SU-DHL-6 (cell line): Measurements from ENCODE around the gene SF3B2.
"Not testable (repeated sequence)": the region's sequence is repeated elsewhere in the genome, so short reads cannot be mapped to it uniquely, and the experiment has no call there.

Source experiments
- H2AFZ ChIP-seq: fragments of 200-600 bp; sonication (generic); 2 replicates; pipeline ENCODE4 v1.6.1; 2014; ENCODE audit warnings: low read depth, mild to moderate bottlenecking, moderate library complexity, mixed read lengths, antibody characterized with exemption, low read length; ENCODE audit not compliant: severe bottlenecking
- H3F3A ChIP-seq: fragments of 200-600 bp; shearing (Covaris generic); 2 replicates; pipeline ENCODE4 v1.6.0; 2016; ENCODE audit warnings: antibody characterized with exemption, mild to moderate bottlenecking; ENCODE audit not compliant: insufficient read depth
- H3K27ac ChIP-seq: fragments of 200-600 bp; sonication (generic); 2 replicates; pipeline ENCODE4 v1.5.1; 2016; ENCODE audit warnings: low read depth, mild to moderate bottlenecking, low read length, moderate library complexity, mixed read lengths
- H3K27me3 ChIP-seq: fragments of 200-600 bp; sonication (generic), shearing (Covaris generic); 2 replicates; pipeline ENCODE4 v1.6.0; 2014; ENCODE audit warnings: mild to moderate bottlenecking, low read length
- H3K36me3 ChIP-seq: fragments of 200-600 bp; sonication (generic); 2 replicates; pipeline ENCODE4 v1.6.1; 2014; ENCODE audit warnings: mild to moderate bottlenecking, low read length, mixed read lengths
- H3K4me2 ChIP-seq: fragments of 300-600, 200-600 bp; shearing (Covaris generic), sonication (generic); 2 replicates; pipeline ENCODE4 v1.6.0; 2014; ENCODE audit warnings: low read length, low read depth, mild to moderate bottlenecking; ENCODE audit not compliant: poor library complexity, severe bottlenecking
- H3K4me3 ChIP-seq: fragments of 200-600 bp; sonication (generic); 2 replicates; pipeline ENCODE4 v1.5.1; 2014; ENCODE audit warnings: antibody characterized with exemption, low read length, mild to moderate bottlenecking, mixed read lengths; ENCODE audit not compliant: insufficient read depth, poor library complexity, severe bottlenecking
- H3K79me2 ChIP-seq: fragments of 200-600 bp; sonication (generic); 2 replicates; pipeline ENCODE4 v1.6.1; 2014; ENCODE audit warnings: mild to moderate bottlenecking, low read length, moderate library complexity; ENCODE audit not compliant: insufficient read depth
- H3K9ac ChIP-seq: fragments of 200-600 bp; sonication (generic); 2 replicates; pipeline ENCODE4 v1.7.0; 2014; ENCODE audit warnings: mild to moderate bottlenecking, low read length
- H3K9me2 ChIP-seq: fragments of 200-600 bp; sonication (generic); replicated peaks from 2 replicates; pipeline ENCODE4 v1.6.1; 2014; ENCODE audit warnings: low read length; ENCODE audit not compliant: insufficient read depth
- H3K9me3 ChIP-seq: fragments of 200-600 bp; sonication (generic); 2 replicates; pipeline ENCODE4 v1.6.1; 2014; ENCODE audit warnings: low read length, mixed read lengths; ENCODE audit not compliant: insufficient read depth
- H4K20me1 ChIP-seq: fragments of 200-600 bp; sonication (generic); 2 replicates; pipeline ENCODE4 v1.6.1; 2014; ENCODE audit warnings: low read depth, mild to moderate bottlenecking, antibody characterized with exemption, low read length, moderate library complexity, mixed read lengths
- CTCF ChIP-seq: fragments of 200-600 bp; sonication (generic); IDR thresholded peaks from one replicate; pipeline ENCODE4 v1.5.1; 2017; ENCODE audit warnings: antibody characterized with exemption, mild to moderate bottlenecking, low read length, moderate library complexity; ENCODE audit not compliant: insufficient read depth, poor library complexity, severe bottlenecking
- EZH2phosphoT487 ChIP-seq: fragments of 200-600 bp; sonication (generic), shearing (Covaris generic); conservative IDR thresholded peaks from 2 replicates; pipeline ENCODE4 v1.6.1; 2018; ENCODE audit warnings: mild to moderate bottlenecking, antibody characterized with exemption, low read length, moderate library complexity, mixed read lengths

Gene SF3B2

GRCh38 chr11:66089067-66089466 lies 36.9 kb downstream of the SF3B2 start:
- H3K27ac ChIP-seq, result no peak overlapping the region
- H4K20me1 ChIP-seq, result no peaks in the 10 kb centered on the region
- TF ChIP-seq EZH2phosphoT487, result no peak
- TF ChIP-seq CTCF, result no peak
- H3K79me2 ChIP-seq, result no peaks in the 10 kb centered on the region; the same call in 1 of the 2 replicates
- no peaks in the 10 kb centered on the region for H3K9me3 ChIP-seq
- no peak overlapping the region for H3K4me3 ChIP-seq
- H3K27me3 ChIP-seq, result no peaks in the 10 kb centered on the region
- no peaks in the 10 kb centered on the region for H3K9me2 ChIP-seq
- H3K9ac ChIP-seq, result no peak overlapping the region
- H2AFZ ChIP-seq, result no peak overlapping the region
- H3F3A ChIP-seq, result no peaks in the 10 kb centered on the region; the same call in 1 of the 2 replicates
- no peaks in the 10 kb centered on the region for H3K36me3 ChIP-seq
- H3K4me2 ChIP-seq, result no peak overlapping the region

GRCh38 chr11:66090288-66090687 lies 38.1 kb downstream of the SF3B2 start:
- H3K4me2 ChIP-seq, result no peak overlapping the region
- no peaks in the 10 kb centered on the region; the same call in 1 of the 2 replicates for H3K79me2 ChIP-seq
- no peaks in the 10 kb centered on the region for H4K20me1 ChIP-seq
- H3K9me2 ChIP-seq, result no peaks in the 10 kb centered on the region
- no peak overlapping the region for H3K27ac ChIP-seq
- H3K9ac ChIP-seq, result no peak overlapping the region
- no peak overlapping the region for H3K4me3 ChIP-seq
- no peaks in the 10 kb centered on the region for H3K9me3 ChIP-seq
- H2AFZ ChIP-seq, result no peak overlapping the region
- no peak for TF ChIP-seq CTCF
- no peak for TF ChIP-seq EZH2phosphoT487
- no peaks in the 10 kb centered on the region; the same call in 1 of the 2 replicates for H3F3A ChIP-seq
- H3K36me3 ChIP-seq, result no peaks in the 10 kb centered on the region
- no peaks in the 10 kb centered on the region for H3K27me3 ChIP-seq

DNA sequence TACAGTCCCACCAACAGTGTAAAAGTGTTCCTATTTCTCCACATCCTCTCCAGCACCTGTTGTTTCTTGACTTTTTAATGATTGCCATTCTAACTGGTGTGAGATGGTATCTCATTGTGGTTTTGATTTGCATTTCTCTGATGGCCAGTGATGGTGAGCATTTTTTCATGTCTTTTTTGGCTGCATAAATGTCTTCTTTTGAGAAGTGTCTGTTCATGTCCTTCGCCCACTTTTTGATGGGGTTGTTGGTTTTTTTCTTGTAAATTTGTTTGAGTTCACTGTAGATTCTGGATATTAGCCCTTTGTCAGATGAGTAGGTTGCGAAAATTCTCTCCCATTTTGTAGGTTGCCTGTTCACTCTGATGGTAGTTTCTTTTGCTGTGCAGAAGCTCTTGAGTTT lies 40.0 kb downstream of the SF3B2 start:
- H3K36me3 ChIP-seq, H3K4me2 ChIP-seq, H3K27ac ChIP-seq, H3K27me3 ChIP-seq, H3K4me3 ChIP-seq, H2AFZ ChIP-seq, H3K9me3 ChIP-seq, H3K79me2 ChIP-seq, H4K20me1 ChIP-seq, H3K9me2 ChIP-seq, H3F3A ChIP-seq, H3K9ac ChIP-seq: not testable (repeated sequence)

DNA sequence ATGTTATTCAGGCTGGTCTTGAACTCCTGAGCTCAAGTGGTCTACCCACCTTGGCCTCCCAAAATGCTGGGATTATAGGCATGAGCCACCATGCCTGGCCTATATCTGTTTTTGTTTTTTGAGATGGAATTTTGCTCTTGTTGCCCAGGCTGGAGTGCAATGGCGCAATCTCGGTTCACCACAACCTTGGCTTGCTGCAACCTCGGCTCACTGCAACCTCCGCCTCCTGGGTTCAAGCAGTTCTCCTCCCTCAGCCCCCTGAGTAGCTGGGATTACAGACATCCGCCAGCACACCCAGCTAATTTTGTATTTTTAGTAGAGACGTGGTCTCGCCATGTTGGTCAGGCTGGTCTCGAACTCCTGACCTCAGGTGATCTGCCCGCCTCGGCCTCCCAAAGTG lies 47.6 kb downstream of the SF3B2 start:
- H3K4me2 ChIP-seq, H3K36me3 ChIP-seq, H3K79me2 ChIP-seq, H3K9ac ChIP-seq, H3K27ac ChIP-seq, H3K9me3 ChIP-seq, H3K9me2 ChIP-seq, H4K20me1 ChIP-seq, H3K27me3 ChIP-seq, H2AFZ ChIP-seq, H3K4me3 ChIP-seq: not testable (repeated sequence)
- H3F3A ChIP-seq, result peaks cover 12% of the 10 kb centered on the region
